HCT116 (cell line): Measurements from ENCODE around the gene SBK2. TPM values are rescaled to one million over a fixed set of nuclear protein-coding genes. Genes with fewer than 3 reads are reported as not detected.
"Not testable (repeated sequence)": the region's sequence is repeated elsewhere in the genome, so short reads cannot be mapped to it uniquely, and the experiment has no call there.

Source experiments
- ATAC-seq: fragments of 200-7000 bp; cut with Tn5 transposase; 2 replicates; pipeline ENCODE4 v1.9.1; 2020; ENCODE audit warnings: mild to moderate bottlenecking, moderate library complexity
- BruUV-seq: library from RNA; stranded (reverse); fragments of 400-500 nt; replicated peaks from 2 replicates; lab custom pipeline; 2021; lab: Mats Ljungman, UMichigan
- CTCF ChIA-PET: fragments of 300-600 bp; sonication (Branson Sonifier 250); formaldehyde crosslinking; loops from one replicate; lab custom pipeline; 2021; ENCODE audit warnings: antibody characterized with exemption; lab: Charles Lee
- POLR2A ChIA-PET: fragments of 300-600, 350-600 bp; sonication (Branson Sonifier 250); formaldehyde crosslinking; loops from one replicate; lab custom pipeline; 2021; ENCODE audit warnings: antibody characterized with exemption; lab: Charles Lee
- RAD21 ChIA-PET, 2 experiments: fragments of 300-600 bp; sonication (Branson Sonifier 250); formaldehyde crosslinking; loops; one replicate each; lab custom pipeline; 2023; ENCODE audit warnings: low total read pairs in 2 of 2; ENCODE audit not compliant: uncharacterized antibody in 2 of 2, unreplicated experiment in 2 of 2, low non-redundant PET in 1 of 2; lab: Charles Lee
- DNase-seq: peaks from one replicate; pipeline ENCODE4 v3.0.0-alpha.2; 2010; ENCODE audit warnings: low read depth, low spot score
- H2AFZ ChIP-seq: fragments of 200-600 bp; shearing (Covaris generic), sonication (generic); 2 replicates; pipeline ENCODE4 v1.6.1; 2017; ENCODE audit warnings: low read depth, mixed run types, mixed read lengths, antibody characterized with exemption, low read length; ENCODE audit not compliant: poor library complexity, severe bottlenecking
- H3K27ac ChIP-seq: 2 replicates; pipeline ENCODE4 v1.5.1; 2012; ENCODE audit warnings: low read depth, low read length
- H3K27me3 ChIP-seq: fragments of 200-600 bp; sonication (generic); 2 replicates; pipeline ENCODE4 v1.6.1; 2016; ENCODE audit warnings: mixed run types, low read length, mixed read lengths; ENCODE audit not compliant: insufficient read depth
- H3K36me3 ChIP-seq, 2 experiments: fragments of 200-500 bp in 1 of 2; fragments of 200-600 bp in 1 of 2; sonication (Bioruptor generic) in 1 of 2; sonication (generic) in 1 of 2; 2 replicates each; pipeline versions ENCODE4 v1.5.1 to v1.6.1; 2014 to 2016; ENCODE audit warnings: low read length in 2 of 2, inconsistent platforms in 1 of 2, mixed read lengths in 1 of 2, mixed run types in 1 of 2; ENCODE audit not compliant: insufficient read depth in 2 of 2, control insufficient read depth in 1 of 2
- H3K4me1 ChIP-seq, 2 experiments: fragments of 200-600 bp in 1 of 2; sonication (generic) in 1 of 2; 2 replicates each; pipeline versions ENCODE4 v1.5.1 to v1.6.1; 2012 to 2017; ENCODE audit warnings: low read length in 2 of 2, inconsistent platforms in 1 of 2, mild to moderate bottlenecking in 1 of 2, mixed read lengths in 1 of 2, mixed run types in 1 of 2, moderate library complexity in 1 of 2; ENCODE audit not compliant: insufficient read depth in 2 of 2, control insufficient read depth in 1 of 2
- H3K4me2 ChIP-seq: fragments of 200-600 bp; sonication (generic); 2 replicates; pipeline ENCODE4 v1.6.1; 2017; ENCODE audit warnings: mixed run types, low read length, mixed read lengths
- H3K4me3 ChIP-seq, 2 experiments: fragments of 200-600 bp in 1 of 2; sonication (generic) in 1 of 2; replicated peaks in 1 of 2; 2 replicates each; pipeline ENCODE4 v1.5.1; 2011 to 2016; ENCODE audit warnings: low read length in 2 of 2, control low read depth in 1 of 2, low read depth in 1 of 2, mild to moderate bottlenecking in 1 of 2, mixed read lengths in 1 of 2, mixed run types in 1 of 2
- H3K79me2 ChIP-seq: fragments of 200-600 bp; sonication (generic); 2 replicates; pipeline ENCODE4 v1.6.1; 2017; ENCODE audit warnings: mild to moderate bottlenecking, mixed run types, low read length, moderate library complexity, mixed read lengths; ENCODE audit not compliant: insufficient read depth
- H3K9ac ChIP-seq: fragments of 200-600 bp; sonication (generic); 2 replicates; pipeline ENCODE4 v1.6.1; 2016; ENCODE audit warnings: low read length, mixed read lengths
- H3K9me2 ChIP-seq: fragments of 200-600 bp; sonication (generic), shearing (Covaris generic); 2 replicates; pipeline ENCODE4 v1.6.1; 2017; ENCODE audit warnings: mixed run types, mild to moderate bottlenecking, moderate library complexity; ENCODE audit not compliant: insufficient read depth
- H3K9me3 ChIP-seq, 2 experiments: fragments of 200-500 bp in 1 of 2; fragments of 200-600 bp in 1 of 2; sonication (Bioruptor generic) in 1 of 2; sonication (generic) in 1 of 2; 2 replicates each; pipeline ENCODE4 v1.6.1; 2014 to 2017; ENCODE audit warnings: low read length in 2 of 2, mixed read lengths in 2 of 2, inconsistent platforms in 1 of 2, low read depth in 1 of 2, mild to moderate bottlenecking in 1 of 2, mixed run types in 1 of 2, moderate library complexity in 1 of 2; ENCODE audit not compliant: control insufficient read depth in 1 of 2, insufficient read depth in 1 of 2
- H4K20me1 ChIP-seq: fragments of 200-600 bp; sonication (generic), shearing (Covaris generic); 2 replicates; pipeline ENCODE4 v1.6.1; 2017; ENCODE audit warnings: mixed run types, mild to moderate bottlenecking, moderate library complexity; ENCODE audit not compliant: insufficient read depth
- CBX3 ChIP-seq: IDR thresholded peaks from 2 replicates; pipeline ENCODE4 v1.6.1; 2012; ENCODE audit warnings: low read depth
- ELF1 ChIP-seq: IDR thresholded peaks from 2 replicates; pipeline ENCODE4 v1.6.1; 2012; ENCODE audit warnings: low read depth, borderline replicate concordance
- FOSL1 ChIP-seq: IDR thresholded peaks from 2 replicates; pipeline ENCODE4 v1.6.1; 2012; ENCODE audit warnings: low read depth
- POLR2AphosphoS5 ChIP-seq: IDR thresholded peaks from 2 replicates; pipeline ENCODE4 v1.6.1; 2011; ENCODE audit warnings: mild to moderate bottlenecking, low read depth, low read length, moderate library complexity
- RAD21 ChIP-seq: IDR thresholded peaks from 2 replicates; pipeline ENCODE4 v1.6.1; 2012; ENCODE audit warnings: low read depth, mild to moderate bottlenecking
- SP1 ChIP-seq: IDR thresholded peaks from 2 replicates; pipeline ENCODE4 v1.6.1; 2012; ENCODE audit warnings: low read depth
- TCF7L2 ChIP-seq: IDR thresholded peaks from 2 replicates; pipeline ENCODE4 v1.7.0; 2011; ENCODE audit warnings: borderline replicate concordance, inconsistent platforms; ENCODE audit not compliant: insufficient read depth, insufficient read length; ENCODE audit errors: extremely low read depth
- YY1 ChIP-seq: IDR thresholded peaks from 2 replicates; pipeline ENCODE4 v1.6.1; 2011; ENCODE audit warnings: low read length, low read depth, moderate library complexity, mild to moderate bottlenecking; ENCODE audit not compliant: insufficient replicate concordance; ENCODE audit errors: extremely low read depth
- ZFX ChIP-seq: fragments of 450-650 bp; IDR thresholded peaks from 2 replicates; pipeline ENCODE4 v1.6.1; 2017
- ZNF274 ChIP-seq: fragments of 200-500 bp; sonication (Bioruptor generic); IDR thresholded peaks from 2 replicates; pipeline ENCODE4 v1.6.1; 2014; ENCODE audit warnings: mild to moderate bottlenecking, low read depth, low read length, inconsistent platforms
- intact Hi-C: fragments of 100-400 bp; cut with micrococcal nuclease; formaldehyde crosslinking; loops from 2 replicates; pipeline ENCODE4 v1.10.0; 2022
- total RNA-seq: library from RNA; stranded (reverse); gene quantifications from one replicate; pipeline ENCODE4 v1.2.1, GENCODE V29; 2021; ENCODE audit not compliant: unreplicated experiment
- TF ChIP-seq, protein P1 (sequence below): IDR thresholded peaks from 2 replicates; pipeline ENCODE4 v1.6.1; 2011; ENCODE audit warnings: mild to moderate bottlenecking, low read length, moderate library complexity; ENCODE audit not compliant: insufficient replicate concordance; ENCODE audit errors: extremely low read depth
- TF ChIP-seq, protein P2 (sequence below): IDR thresholded peaks from 2 replicates; pipeline ENCODE4 v1.6.1; 2012; ENCODE audit warnings: low read depth

Gene SBK2
- total RNA-seq, 1 experiment from 2014 or later = 0.30 TPM

DNA sequence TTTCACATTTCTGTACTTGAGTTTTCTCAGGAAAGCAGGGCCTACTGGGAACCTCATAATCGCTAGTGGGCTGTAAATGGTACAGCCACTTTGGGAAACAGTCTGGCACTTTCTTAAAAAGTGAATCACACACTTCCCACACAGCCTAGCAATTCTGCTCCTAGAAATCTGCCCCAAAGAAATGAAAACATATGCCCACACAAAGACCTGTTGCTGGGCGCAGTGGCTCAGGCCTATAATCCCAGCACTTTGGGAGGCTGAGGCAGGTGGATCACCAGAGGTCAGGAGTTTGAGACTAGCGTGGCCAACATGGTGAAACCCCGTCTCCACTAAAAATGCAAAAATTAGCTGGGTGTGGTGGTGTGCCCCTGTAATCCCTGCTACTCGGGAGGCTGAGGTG is 32.5 kb upstream of the SBK2 start:
- BruUV-seq, RAD21 ChIA-PET, intact Hi-C loops: not testable (repeated sequence)

DNA sequence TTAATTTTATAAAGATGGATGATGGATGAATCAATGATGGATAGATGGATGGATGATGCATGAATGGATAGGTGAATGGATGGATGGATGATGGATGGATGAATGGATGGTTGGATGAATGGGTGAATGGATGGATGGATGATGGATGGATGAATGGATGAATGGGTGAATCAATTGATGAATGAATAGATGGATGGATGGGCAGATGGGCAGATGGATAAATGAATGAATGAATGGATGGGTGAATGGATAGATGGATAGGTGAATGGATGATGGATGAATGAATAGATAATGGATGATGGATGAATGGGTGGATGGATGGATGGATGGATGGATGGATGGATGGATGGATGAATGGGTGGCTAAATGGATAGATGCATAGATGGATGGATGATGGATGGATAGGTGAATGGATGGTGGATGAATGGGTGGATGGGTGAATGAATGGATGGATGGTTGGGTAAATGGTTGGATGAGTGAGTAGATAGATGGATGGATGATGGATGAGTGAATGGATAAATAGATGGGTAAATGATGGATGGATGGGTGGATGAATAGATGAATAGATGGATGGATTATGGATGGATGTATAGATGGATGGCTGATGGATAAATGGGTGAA is 30.9 kb upstream of the SBK2 start:
- ChIA-PET CTCF (no interaction called here), POLR2A (no interaction called here), RAD21 (no interaction called here)
- no peak overlapping the region for H3K9ac ChIP-seq
- DNase-seq = no peak
- no peaks in the 10 kb centered on the region for H3K27me3 ChIP-seq
- H3K79me2 ChIP-seq = no peaks in the 10 kb centered on the region
- intact Hi-C loops = no loop called here
- no peaks in the 10 kb centered on the region for H3K9me3 ChIP-seq
- TF ChIP-seq FOSL1 = no peak
- TF ChIP-seq SP1 = no peak
- TF ChIP-seq ZFX = no peak
- no peak for TF ChIP-seq RAD21
- TF ChIP-seq TCF7L2 = no peak
- TF ChIP-seq YY1 = no peak
- TF ChIP-seq ELF1 = no peak
- TF ChIP-seq CBX3 = no peak
- TF ChIP-seq POLR2AphosphoS5 = no peak
- TF ChIP-seq, protein P1, sequence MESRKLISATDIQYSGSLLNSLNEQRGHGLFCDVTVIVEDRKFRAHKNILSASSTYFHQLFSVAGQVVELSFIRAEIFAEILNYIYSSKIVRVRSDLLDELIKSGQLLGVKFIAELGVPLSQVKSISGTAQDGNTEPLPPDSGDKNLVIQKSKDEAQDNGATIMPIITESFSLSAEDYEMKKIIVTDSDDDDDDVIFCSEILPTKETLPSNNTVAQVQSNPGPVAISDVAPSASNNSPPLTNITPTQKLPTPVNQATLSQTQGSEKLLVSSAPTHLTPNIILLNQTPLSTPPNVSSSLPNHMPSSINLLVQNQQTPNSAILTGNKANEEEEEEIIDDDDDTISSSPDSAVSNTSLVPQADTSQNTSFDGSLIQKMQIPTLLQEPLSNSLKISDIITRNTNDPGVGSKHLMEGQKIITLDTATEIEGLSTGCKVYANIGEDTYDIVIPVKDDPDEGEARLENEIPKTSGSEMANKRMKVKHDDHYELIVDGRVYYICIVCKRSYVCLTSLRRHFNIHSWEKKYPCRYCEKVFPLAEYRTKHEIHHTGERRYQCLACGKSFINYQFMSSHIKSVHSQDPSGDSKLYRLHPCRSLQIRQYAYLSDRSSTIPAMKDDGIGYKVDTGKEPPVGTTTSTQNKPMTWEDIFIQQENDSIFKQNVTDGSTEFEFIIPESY = no peak
- TF ChIP-seq, protein P2, sequence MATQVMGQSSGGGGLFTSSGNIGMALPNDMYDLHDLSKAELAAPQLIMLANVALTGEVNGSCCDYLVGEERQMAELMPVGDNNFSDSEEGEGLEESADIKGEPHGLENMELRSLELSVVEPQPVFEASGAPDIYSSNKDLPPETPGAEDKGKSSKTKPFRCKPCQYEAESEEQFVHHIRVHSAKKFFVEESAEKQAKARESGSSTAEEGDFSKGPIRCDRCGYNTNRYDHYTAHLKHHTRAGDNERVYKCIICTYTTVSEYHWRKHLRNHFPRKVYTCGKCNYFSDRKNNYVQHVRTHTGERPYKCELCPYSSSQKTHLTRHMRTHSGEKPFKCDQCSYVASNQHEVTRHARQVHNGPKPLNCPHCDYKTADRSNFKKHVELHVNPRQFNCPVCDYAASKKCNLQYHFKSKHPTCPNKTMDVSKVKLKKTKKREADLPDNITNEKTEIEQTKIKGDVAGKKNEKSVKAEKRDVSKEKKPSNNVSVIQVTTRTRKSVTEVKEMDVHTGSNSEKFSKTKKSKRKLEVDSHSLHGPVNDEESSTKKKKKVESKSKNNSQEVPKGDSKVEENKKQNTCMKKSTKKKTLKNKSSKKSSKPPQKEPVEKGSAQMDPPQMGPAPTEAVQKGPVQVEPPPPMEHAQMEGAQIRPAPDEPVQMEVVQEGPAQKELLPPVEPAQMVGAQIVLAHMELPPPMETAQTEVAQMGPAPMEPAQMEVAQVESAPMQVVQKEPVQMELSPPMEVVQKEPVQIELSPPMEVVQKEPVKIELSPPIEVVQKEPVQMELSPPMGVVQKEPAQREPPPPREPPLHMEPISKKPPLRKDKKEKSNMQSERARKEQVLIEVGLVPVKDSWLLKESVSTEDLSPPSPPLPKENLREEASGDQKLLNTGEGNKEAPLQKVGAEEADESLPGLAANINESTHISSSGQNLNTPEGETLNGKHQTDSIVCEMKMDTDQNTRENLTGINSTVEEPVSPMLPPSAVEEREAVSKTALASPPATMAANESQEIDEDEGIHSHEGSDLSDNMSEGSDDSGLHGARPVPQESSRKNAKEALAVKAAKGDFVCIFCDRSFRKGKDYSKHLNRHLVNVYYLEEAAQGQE = no peak
- no peak for TF ChIP-seq ZNF274
- H3K4me3 ChIP-seq = no peak overlapping the region
- no peak overlapping the region for H3K4me2 ChIP-seq
- H2AFZ ChIP-seq = no peak overlapping the region
- no peak for ATAC-seq
- H3K9me2 ChIP-seq = no peaks in the 10 kb centered on the region
- BruUV-seq = no TSS peak
- H3K36me3 ChIP-seq = no peaks in the 10 kb centered on the region
- no peaks in the 10 kb centered on the region for H3K4me1 ChIP-seq
- no peak overlapping the region for H3K27ac ChIP-seq
- H4K20me1 ChIP-seq = no peaks in the 10 kb centered on the region

More for the DNA sequence above, 32.5 kb upstream of the SBK2 start:
- H3K4me1 ChIP-seq, H4K20me1 ChIP-seq, H3K9me2 ChIP-seq, CTCF ChIA-PET, H3K9ac ChIP-seq, H3K9me3 ChIP-seq, DNase-seq, POLR2A ChIA-PET, H3K79me2 ChIP-seq, H3K4me3 ChIP-seq, H3K27ac ChIP-seq, H2AFZ ChIP-seq, H3K27me3 ChIP-seq, H3K36me3 ChIP-seq, ATAC-seq, H3K4me2 ChIP-seq: not testable (repeated sequence)
